AG20443 (cell line): ENCODE data around the gene PTGIS.

Experiments
- DNase-seq: peaks from one replicate; pipeline ENCODE4 v3.0.0; 2012; ENCODE audit warnings: low spot score, mixed read lengths

PTGIS gene

GRCh38 chr20:49560186-49560585 is 7.8 kb downstream of the PTGIS start:
- no peak for DNase-seq

GRCh38 chr20:49559411-49560081 is 8.4 kb downstream of the PTGIS start:
- peak; percentile 55 for DNase-seq

GRCh38 chr20:49558826-49559225 is 9.1 kb downstream of the PTGIS start:
- no peak for DNase-seq

- DNase-seq = no peak
Observed at GRCh38 chr20:49557449-49557848, 10.5 kb downstream of the PTGIS start.

GRCh38 chr20:49556621-49557020 is 11.3 kb downstream of the PTGIS start:
- DNase-seq = no peak

- no peak for DNase-seq
Observed at GRCh38 chr20:49549801-49550551, 18.0 kb downstream of the PTGIS start.

- no peak for DNase-seq
Observed at GRCh38 chr20:49548371-49548947, 19.5 kb downstream of the PTGIS start.

- peak; percentile 42 for DNase-seq
Observed at GRCh38 chr20:49545572-49545971, 22.4 kb downstream of the PTGIS start.

- DNase-seq = no peak
Observed at GRCh38 chr20:49544535-49544934, 23.4 kb downstream of the PTGIS start.

GRCh38 chr20:49543858-49544437 is 24.0 kb downstream of the PTGIS start:
- DNase-seq = no peak

GRCh38 chr20:49543071-49543857 is 24.7 kb downstream of the PTGIS start:
- no peak for DNase-seq

GRCh38 chr20:49542514-49542991 is 25.4 kb downstream of the PTGIS start:
- no peak for DNase-seq

- peak; percentile 78 for DNase-seq
Observed at GRCh38 chr20:49541733-49542513, 26.0 kb downstream of the PTGIS start.

- no peak for DNase-seq
Observed at GRCh38 chr20:49540687-49541435, 27.1 kb downstream of the PTGIS start.

- no peak for DNase-seq
Observed at GRCh38 chr20:49540232-49540620, 27.7 kb downstream of the PTGIS start.

- DNase-seq = no peak
Observed at GRCh38 chr20:49539481-49540231, 28.3 kb downstream of the PTGIS start.

GRCh38 chr20:49538950-49539349 is 29.0 kb downstream of the PTGIS start:
- DNase-seq = no peak

- peak; percentile 76 for DNase-seq
Observed at GRCh38 chr20:49534255-49534712, 33.7 kb downstream of the PTGIS start.

- DNase-seq = no peak
Observed at GRCh38 chr20:49532285-49532946, 35.5 kb downstream of the PTGIS start.
